H1 (cell line): Measurements from ENCODE around the gene ARHGAP26.

Experiments
- POLR2A ChIP-seq, 2 experiments: IDR thresholded peaks; 1 replicate in 1 of 2; 2 replicates in 1 of 2; pipeline ENCODE4 v1.6.1; 2011; ENCODE audit warnings: low read depth in 2 of 2, low read length in 2 of 2, mild to moderate bottlenecking in 2 of 2; ENCODE audit errors: control extremely low read depth in 1 of 2
- TCF12 ChIP-seq: IDR thresholded peaks from 2 replicates; pipeline ENCODE4 v1.6.1; 2011; ENCODE audit warnings: low read depth, mild to moderate bottlenecking, low read length

DNA sequence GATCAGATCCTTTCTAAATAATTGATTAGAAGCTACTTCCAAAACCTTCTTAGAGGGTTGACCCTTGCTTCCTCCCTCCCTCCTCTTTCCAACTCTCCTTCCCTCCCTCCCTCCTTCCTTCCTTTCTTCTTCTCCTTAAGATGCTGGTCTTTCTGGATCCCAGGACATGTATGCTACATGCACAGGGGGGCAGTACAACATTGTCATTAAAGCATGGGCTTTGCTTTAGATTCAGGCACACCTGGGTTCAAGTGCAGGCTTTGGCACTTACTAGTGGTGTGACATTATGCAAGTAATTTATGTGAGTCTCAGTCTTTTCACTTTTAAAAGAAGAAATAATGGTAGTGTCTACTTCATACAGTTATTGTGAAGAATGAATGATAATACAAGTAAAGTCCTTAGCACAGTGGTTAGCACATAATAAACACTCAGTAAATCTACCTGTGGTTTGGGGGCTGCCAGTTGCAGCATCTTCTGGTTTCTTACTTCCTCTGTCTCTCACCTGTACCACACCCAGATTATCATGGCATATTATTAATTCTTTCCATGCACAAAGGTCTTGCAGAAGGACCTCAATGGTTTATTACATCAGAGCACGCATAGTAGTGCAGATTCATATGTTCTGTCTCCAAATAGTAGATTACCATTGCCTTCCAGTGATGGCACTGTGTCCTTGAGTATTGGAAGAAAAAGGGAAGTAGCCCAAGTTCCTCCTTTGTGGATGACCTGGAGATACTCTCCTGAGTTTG lies 154.1 kb downstream of the ARHGAP26 start:
- no peak for TF ChIP-seq POLR2A (IDR thresholded peaks at IDR 0.05; ENCODE audit: control extremely low read depth in 1 of 2, low read depth in 2 of 2, low read length in 2 of 2)
- TF ChIP-seq TCF12: no peak
